NCI-H69 (cell line): ENCODE measurements around the gene ARHGAP20.
A peak's percentile ranks its signal among the peaks of the same experiment; 100 is the strongest.
"Not testable (repeated sequence)": the region's sequence is repeated elsewhere in the genome, so short reads cannot be mapped to it uniquely, and the experiment has no call there.

ENCODE experiments used
- DNase-seq: peaks from one replicate; lab custom pipeline; 2025; lab: John Stamatoyannopoulos, UW

ARHGAP20 gene

GRCh38 chr11:110715541-110715940 lies 3.3 kb upstream of the ARHGAP20 start:
- no peak for DNase-seq

- DNase-seq = no peak
Observed at GRCh38 chr11:110713449-110713776, 1.2 kb upstream of the ARHGAP20 start.

DNA sequence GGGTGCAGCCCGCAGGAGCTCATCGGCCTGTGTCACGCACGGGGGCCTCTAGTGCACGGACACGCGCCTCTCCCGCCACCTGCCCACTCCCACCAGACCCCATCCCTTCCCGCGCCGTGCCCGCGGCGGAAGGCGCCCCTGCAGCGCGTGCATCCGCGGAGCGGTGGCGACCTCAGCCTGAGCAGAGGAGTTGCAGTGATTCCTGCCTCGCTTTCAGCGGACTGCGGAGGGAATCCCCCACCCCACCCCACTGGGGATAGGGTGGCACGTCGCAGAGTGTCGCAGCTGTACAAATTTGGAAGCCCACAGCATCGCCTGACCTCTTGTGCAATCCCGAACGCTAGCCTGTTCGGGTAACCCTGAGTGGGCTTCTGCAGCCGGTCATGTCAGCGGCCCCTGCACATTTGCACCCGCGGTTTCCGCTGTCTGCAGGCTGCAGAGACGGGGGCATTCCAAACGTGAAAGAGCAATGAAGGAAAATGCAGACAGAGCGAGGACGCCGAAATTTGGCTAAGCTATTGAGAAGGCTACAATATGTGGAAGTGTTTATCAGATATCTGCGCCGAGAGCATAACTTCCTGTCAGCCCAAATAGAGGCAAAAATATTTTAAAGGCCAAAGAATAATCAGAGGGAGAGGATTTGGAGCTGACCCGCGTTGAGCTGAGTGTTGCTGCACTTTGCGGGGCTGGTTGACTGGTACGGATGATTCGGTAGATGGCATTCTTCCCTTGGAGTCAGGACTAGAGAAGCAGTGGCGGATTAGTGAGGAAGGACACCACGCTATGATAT lies 617 bp upstream of the ARHGAP20 start:
- DNase-seq = peak; percentile 95

DNA sequence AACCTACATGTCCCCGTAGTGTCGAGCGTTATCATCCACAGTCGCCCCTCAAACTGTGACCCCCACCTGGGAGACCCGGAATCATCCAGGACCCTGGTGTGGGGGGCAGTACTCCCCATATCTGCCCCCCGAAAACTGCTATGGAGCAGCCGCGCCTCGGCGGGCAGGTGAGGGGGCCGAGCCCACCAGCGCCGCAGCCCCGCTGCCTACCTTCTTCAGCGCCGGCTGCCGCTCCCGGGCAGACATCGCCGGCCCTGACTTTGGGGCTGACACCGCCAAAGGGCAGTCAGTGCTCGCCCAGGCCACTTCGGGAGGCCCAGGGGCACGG lies 825 bp downstream of the ARHGAP20 start:
- no peak for DNase-seq

DNA sequence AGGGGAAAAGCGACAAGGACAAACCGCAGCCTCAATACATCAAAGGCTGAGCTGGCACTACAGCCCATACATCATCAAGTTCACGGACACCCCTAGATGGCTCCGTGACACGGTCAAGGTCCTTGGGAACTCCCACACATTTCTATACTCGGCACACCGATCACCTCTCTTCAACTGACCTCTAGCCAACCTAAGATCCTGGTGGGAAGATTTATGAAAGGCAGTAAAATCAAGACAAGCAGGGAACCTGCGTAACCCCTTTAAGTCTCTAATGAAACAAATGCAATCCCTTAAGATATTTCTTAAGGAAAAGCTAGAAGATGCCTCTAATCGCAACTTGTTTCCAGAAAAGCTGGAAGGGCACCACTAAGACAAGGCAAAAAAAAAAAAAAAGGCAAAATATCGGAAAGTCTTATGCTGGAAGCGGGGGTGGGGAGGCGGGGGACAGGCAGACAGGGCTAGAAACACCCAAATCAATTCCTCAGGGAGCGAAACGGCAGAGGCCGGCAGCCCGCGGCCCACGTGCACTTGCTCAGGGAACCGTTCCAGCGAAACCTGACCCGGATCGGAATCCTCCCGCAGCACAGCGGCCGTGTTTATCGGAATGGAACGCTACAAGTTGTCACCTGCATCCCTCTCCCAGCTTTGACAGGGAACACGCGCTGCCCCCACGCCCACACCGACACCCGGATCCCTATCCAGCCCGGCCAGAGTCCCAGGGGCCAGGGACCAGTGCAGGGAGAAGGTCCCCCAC lies 1.4 kb downstream of the ARHGAP20 start:
- peak; percentile 84 for DNase-seq

GRCh38 chr11:110704210-110704864 lies 7.9 kb downstream of the ARHGAP20 start:
- DNase-seq = peak; percentile 42

DNA sequence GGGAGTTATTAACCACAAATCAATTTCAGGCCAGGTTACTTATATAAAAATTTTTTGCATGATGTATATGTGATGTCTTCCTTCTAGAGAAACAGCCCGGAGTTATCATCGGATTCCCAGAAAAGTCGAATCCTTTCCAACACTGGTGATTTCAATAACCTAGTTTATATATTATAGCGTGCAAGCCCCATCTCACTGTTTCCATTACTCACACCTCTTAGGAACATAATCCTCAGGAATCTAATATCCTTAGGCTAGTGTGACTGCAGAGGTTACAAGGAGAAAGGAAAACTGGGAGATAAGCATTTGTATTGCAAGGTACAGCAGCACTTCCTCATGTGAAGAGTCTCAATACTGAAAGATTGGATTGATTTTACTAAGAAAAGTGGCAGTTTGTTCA lies 20.3 kb downstream of the ARHGAP20 start:
- peak; percentile 32 for DNase-seq

DNA sequence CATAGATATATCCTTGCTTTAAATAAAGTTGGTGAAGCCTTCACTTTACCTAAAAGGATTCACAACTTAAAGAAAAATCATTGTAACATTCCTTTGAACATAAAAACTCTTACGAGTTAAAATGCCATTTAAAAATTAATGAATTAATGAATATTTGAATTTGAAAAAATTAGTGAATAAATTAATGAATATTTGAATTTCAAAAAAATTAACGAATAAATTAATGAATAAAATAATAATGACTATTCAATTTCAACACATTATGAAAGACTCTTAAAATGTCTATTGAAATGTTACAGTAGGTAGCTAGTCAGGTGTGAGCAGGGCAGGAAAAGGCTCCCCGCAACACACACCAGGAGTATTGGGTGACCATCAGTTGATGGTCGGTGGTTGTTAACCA lies 22.9 kb downstream of the ARHGAP20 start:
- no peak for DNase-seq

- DNase-seq = no peak
Observed at GRCh38 chr11:110679323-110679975, 32.8 kb downstream of the ARHGAP20 start.

DNA sequence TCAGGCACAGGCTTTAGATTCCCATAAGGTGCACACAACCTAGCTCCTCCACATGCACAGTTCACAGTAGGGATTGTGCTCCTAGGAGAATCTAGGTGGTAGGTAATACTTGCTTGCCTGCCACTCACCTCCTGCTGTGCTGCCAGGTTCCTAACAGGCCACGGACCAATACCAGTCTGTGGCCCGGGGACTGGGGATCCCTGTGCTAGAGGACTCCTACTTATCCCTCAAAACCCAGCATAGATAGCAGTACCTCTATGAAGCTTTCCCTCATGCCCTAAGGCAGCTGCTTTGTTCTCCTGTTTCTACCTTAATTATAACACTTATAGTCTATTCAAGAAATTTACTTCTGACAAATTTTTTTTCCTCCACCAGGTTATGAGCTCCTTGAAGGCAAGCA lies 36.7 kb downstream of the ARHGAP20 start:
- DNase-seq = no peak

GRCh38 chr11:110665689-110666465 lies 46.4 kb downstream of the ARHGAP20 start:
- no peak for DNase-seq

GRCh38 chr11:110655967-110656366 lies 56.3 kb downstream of the ARHGAP20 start:
- no peak for DNase-seq

GRCh38 chr11:110654456-110654855 lies 57.8 kb downstream of the ARHGAP20 start:
- DNase-seq = no peak

GRCh38 chr11:110645253-110645652 lies 67.0 kb downstream of the ARHGAP20 start:
- no peak for DNase-seq

DNA sequence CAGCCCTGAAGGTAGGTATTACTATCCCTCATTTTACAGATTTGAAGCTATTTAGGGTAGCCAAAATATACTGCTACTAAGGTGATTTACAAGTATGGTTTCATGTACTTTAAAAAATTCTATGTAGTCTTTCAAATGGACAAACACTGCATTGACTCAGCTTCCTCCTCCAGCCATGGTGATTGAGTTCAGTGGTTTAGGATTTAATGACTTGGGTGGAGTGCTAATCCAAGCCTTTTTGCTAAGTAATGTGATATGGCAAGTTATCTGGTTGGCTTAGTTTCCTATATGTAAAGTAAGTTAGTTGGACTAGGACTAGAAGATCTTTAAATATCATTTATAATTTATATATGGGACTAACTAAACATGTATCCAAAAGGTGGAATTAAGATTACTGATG lies 77.9 kb downstream of the ARHGAP20 start:
- DNase-seq = no peak

- no peak for DNase-seq
Observed at GRCh38 chr11:110631551-110631950, 80.7 kb downstream of the ARHGAP20 start.

- DNase-seq = no peak
Observed at GRCh38 chr11:110629594-110629993, 82.6 kb downstream of the ARHGAP20 start.

- DNase-seq = no peak
Observed at GRCh38 chr11:110621826-110622225, 90.4 kb downstream of the ARHGAP20 start.

GRCh38 chr11:110619366-110619765 lies 92.9 kb downstream of the ARHGAP20 start:
- not testable (repeated sequence) for DNase-seq

- DNase-seq = no peak
Observed at GRCh38 chr11:110614031-110614430, 98.2 kb downstream of the ARHGAP20 start.

GRCh38 chr11:110613197-110613918 lies 98.9 kb downstream of the ARHGAP20 start:
- no peak for DNase-seq
